ELF-1 (cell line): ENCODE measurements around the gene ZNF524.

Experiments
- DNase-seq: peaks from one replicate; pipeline ENCODE4 v3.0.0-alpha.2; 2016; ENCODE audit warnings: low read depth, low spot score

The ZNF524 gene

GRCh38 chr19:55642153-55643002 lies 42.3 kb downstream of the ZNF524 start:
- DNase-seq = no peak

- peak; percentile 84 for DNase-seq
Observed at GRCh38 chr19:55643003-55643886, 43.2 kb downstream of the ZNF524 start, which contains the start of gene ZNF581. Gene ZNF581, plus strand, starts transcription at chr19:55643649. Its CDS starts 923 bp downstream, at chr19:55644572.

GRCh38 chr19:55643887-55644176 lies 43.7 kb downstream of the ZNF524 start:
- DNase-seq = no peak

GRCh38 chr19:55644191-55644833 lies 44.2 kb downstream of the ZNF524 start:
- no peak for DNase-seq

DNA sequence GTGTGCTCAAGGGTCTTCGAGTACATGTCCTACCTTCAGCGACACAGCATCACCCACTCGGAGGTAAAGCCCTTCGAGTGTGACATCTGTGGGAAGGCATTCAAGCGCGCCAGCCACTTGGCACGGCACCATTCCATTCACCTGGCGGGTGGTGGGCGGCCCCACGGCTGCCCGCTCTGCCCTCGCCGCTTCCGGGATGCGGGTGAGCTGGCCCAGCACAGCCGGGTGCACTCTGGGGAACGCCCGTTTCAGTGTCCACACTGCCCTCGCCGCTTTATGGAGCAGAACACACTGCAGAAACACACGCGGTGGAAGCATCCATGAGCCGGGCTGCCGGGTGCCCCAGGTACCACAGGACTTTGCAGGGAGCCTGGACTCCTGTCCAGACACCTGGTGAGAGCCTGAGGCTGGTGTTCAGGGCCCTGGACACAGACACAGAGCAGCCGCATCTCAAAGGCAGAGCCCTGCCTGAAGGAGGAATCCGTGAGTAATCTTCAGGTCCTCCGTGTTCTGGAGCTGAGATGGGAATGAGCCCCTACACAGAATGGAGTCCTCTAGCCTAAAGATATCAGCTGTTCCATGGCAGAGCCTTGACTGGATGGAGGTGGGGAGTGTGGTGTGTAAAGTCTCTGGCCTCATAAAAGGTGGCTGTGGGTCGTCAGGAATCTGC lies 44.9 kb downstream of the ZNF524 start:
- no peak for DNase-seq

GRCh38 chr19:55645512-55645881 lies 45.4 kb downstream of the ZNF524 start:
- no peak for DNase-seq

GRCh38 chr19:55646889-55647731 lies 47.0 kb downstream of the ZNF524 start:
- DNase-seq = peak; percentile 16

GRCh38 chr19:55647732-55648584 lies 47.9 kb downstream of the ZNF524 start, which contains the start of gene CCDC106:
Gene CCDC106, plus strand, starts transcription at chr19:55648212. Its CDS starts 835 bp downstream, at chr19:55649047.
- peak; percentile 72 for DNase-seq

DNA sequence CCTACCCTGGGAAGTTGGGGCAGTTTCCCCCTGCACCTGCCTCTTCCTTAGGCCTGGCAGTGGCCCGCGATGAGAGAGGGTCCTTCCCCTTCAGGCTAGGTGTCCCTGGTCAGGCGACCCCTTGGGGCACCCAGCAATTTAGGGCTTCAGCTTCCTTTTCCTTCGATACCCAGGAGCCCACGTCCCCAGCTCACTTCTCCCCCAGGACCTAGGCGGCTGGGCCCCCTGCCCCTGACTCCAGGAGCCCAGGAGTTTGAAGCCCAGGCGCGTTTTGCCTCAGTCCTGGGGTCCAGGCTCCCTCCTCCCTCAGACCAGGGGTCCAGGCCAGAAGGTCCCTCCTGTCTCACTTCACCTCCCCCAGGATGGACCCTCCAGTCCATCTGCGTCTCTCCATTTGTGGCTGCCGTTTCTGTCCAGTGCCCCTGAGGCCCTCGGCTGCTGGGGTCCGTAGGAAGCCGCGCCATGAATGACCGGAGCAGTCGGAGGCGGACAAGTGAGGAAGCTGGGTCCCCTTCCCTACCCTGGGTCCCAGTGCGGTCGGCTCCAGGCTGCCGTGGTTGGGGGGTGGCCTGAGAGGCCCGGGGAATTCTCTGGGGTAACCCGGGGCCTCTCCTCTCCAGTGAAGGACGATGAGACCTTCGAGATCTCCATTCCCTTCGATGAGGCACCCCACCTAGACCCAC lies 48.6 kb downstream of the ZNF524 start:
- no peak for DNase-seq

DNA sequence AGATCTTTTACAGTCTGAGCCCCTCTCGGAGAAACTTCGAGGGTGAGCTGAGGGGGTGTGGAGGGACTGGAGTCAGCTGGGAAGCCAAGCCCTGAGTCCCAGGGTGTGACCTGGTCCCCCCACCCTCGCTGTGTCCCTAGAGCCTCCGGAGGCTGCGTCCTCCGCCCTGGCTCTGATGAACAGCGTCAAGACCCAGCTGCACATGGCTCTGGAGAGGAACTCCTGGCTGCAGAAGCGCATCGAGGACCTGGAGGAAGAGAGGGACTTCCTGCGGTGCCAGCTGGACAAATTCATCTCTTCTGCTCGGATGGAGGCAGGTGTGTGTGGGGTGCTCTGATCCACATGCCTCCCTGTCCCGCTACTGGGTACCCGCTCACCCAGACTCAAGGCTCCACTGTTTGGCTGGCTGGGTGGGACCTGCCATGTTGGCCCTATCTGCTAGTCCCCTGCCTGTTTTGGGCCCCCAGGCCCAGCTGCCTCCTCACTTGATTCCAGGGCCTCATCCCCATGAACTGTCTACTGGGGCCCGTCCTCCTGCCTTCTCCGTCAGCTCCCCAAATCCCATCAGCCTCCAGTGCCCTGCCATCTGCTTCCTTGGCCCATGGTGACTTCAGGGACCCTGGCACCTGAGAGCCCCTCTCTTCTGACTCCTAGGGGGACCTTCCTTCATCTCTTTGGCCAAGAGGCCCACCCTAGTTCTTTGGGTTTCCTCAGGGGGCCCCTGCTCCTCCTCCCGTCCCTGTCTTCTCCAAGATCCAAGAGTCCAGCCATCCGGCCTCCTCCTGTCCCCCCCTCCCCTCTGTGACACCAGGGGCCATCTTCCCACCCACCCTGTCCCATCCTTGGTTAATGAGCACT lies 49.4 kb downstream of the ZNF524 start:
- DNase-seq = no peak

DNA sequence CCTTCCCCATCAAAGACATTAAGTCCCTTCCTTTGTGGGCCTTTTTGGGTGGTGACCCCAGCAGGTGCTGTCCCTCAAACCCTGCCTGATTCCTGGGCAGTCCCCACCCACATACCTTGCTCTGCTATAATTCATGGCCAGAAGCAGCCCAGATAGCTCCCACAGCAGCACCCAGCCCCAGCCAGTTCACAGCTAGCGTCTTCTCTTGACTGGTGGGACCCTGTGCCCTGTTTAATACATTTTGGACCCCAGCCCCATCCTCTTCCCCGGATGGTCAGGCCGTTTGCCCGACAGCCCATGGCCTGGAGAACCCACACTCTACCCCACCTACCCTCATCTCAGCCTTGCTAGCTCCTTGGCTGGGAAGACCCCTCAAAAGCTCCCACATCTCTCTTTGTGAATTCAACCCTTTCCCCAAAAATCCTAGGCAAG lies 50.1 kb downstream of the ZNF524 start:
- DNase-seq = no peak

GRCh38 chr19:55650602-55651230 lies 50.6 kb downstream of the ZNF524 start:
- DNase-seq = no peak

- no peak for DNase-seq
Observed at GRCh38 chr19:55651236-55651635, 51.1 kb downstream of the ZNF524 start.

DNA sequence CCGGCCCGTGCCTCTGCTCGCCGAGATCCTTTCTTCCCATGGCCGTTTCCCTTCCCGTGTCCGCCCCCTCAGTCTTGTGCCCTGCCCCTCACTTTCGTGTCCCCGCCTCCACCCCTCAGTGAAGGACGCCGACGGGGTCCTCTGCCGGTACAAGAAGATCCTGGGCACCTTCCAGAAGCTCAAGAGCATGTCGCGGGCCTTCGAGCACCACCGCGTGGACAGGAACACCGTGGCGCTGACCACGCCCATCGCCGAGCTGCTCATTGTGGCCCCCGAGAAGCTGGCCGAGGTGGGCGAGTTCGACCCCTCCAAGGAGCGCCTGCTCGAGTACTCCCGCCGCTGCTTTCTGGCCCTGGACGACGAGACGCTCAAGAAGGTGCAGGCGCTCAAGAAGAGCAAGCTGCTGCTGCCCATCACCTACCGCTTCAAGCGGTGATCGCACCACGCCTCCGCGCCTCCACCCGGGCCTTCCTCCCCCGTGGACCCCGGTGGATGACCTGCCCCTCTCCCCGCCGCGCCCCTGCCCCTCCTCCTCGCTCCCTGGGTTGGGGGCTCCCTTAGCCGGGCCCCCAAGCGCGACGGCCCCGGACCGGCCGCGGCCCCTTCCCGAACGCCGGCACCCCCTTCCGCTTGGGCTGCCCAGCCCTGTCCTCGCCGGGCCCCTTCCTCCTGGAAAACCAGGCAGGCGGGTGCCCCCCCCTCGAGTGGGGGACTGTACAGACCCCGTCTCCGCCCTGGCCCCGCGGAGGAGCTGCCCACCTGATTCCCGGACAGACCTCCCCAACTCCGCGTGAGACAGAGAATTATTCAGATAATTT lies 52.4 kb downstream of the ZNF524 start:
- peak; percentile 53 for DNase-seq
